ENCODE results near the gene VIPR2. TPM values are rescaled to one million over a fixed set of nuclear protein-coding genes. Genes with fewer than 3 reads are reported as not detected.

The VIPR2 gene
- total RNA-seq: not detected in 2 replicates

GRCh38 chr7:159144758-159145489 is at the start of gene VIPR2:
VIPR2 (minus strand) TSS chr7:159144867; CDS start chr7:159144771, 96 bp downstream.
- Mint-ChIP-seq H3K4me1 (peaks cover 4% of the 10 kb centered on the region), H3K27ac (no peak within 1 kb of the TSS), H3K27me3 (peaks cover 12% of the 10 kb centered on the region), H3K9me3 (no peaks in the 10 kb centered on the region), H3K36me3 (ENCODE audit: low read depth) (no peaks in the 10 kb centered on the region), H3K4me3 (no peak within 1 kb of the TSS)
- ChIA-PET POLR2A (no interaction called here), CTCF (no interaction called here)
- ATAC-seq (ENCODE audit: low read depth): no peak
- TF ChIP-seq CTCF (IDR thresholded peaks at IDR 0.05): no peak
- intact Hi-C loops (cut with micrococcal nuclease): no loop called here
- no peak for DNase-seq

- ChIA-PET CTCF (no interaction called here), POLR2A (no interaction called here)
- no peak overlapping the region for H3K27ac Mint-ChIP-seq
- no peak for TF ChIP-seq CTCF (IDR thresholded peaks at IDR 0.05)
- no peak overlapping the region for H3K4me3 Mint-ChIP-seq
- H3K36me3 Mint-ChIP-seq (ENCODE audit: low read depth): no peaks in the 10 kb centered on the region
- H3K27me3 Mint-ChIP-seq: no peaks in the 10 kb centered on the region
- DNase-seq (no peak), ATAC-seq (ENCODE audit: low read depth) (no peak)
- H3K9me3 Mint-ChIP-seq: no peaks in the 10 kb centered on the region
- intact Hi-C loops (cut with micrococcal nuclease): no loop called here
- H3K4me1 Mint-ChIP-seq: peaks cover 11% of the 10 kb centered on the region
Measured at GRCh38 chr7:159193543-159194090, 49.0 kb upstream of the VIPR2 start.

GRCh38 chr7:159192725-159193453 is 48.2 kb upstream of the VIPR2 start:
- no peak overlapping the region for H3K4me3 Mint-ChIP-seq
- no peak for ATAC-seq (ENCODE audit: low read depth)
- H3K4me1 Mint-ChIP-seq: peaks cover 9% of the 10 kb centered on the region
- ChIA-PET CTCF (no interaction called here), POLR2A (no interaction called here)
- no peaks in the 10 kb centered on the region for H3K9me3 Mint-ChIP-seq
- no peaks in the 10 kb centered on the region for H3K36me3 Mint-ChIP-seq (ENCODE audit: low read depth)
- no peaks in the 10 kb centered on the region for H3K27me3 Mint-ChIP-seq
- H3K27ac Mint-ChIP-seq: no peak overlapping the region
- DNase-seq: no peak
- TF ChIP-seq CTCF (IDR thresholded peaks at IDR 0.05): no peak
- intact Hi-C loops (cut with micrococcal nuclease): no loop called here

GRCh38 chr7:159192013-159192412 is 47.3 kb upstream of the VIPR2 start:
- ATAC-seq (ENCODE audit: low read depth) (no peak), DNase-seq (no peak)
- Mint-ChIP-seq H3K4me1 (peaks cover 2% of the 10 kb centered on the region), H3K27ac (no peak overlapping the region), H3K27me3 (no peaks in the 10 kb centered on the region), H3K9me3 (no peaks in the 10 kb centered on the region), H3K36me3 (ENCODE audit: low read depth) (no peaks in the 10 kb centered on the region), H3K4me3 (no peak overlapping the region)
- ChIA-PET CTCF (no interaction called here), POLR2A (no interaction called here)
- no peak for TF ChIP-seq CTCF (IDR thresholded peaks at IDR 0.05)
- intact Hi-C loops (cut with micrococcal nuclease): no loop called here

- POLR2A ChIA-PET: no interaction called here
- no peak overlapping the region for H3K27ac Mint-ChIP-seq
- no peak overlapping the region for H3K4me3 Mint-ChIP-seq
- H3K27me3 Mint-ChIP-seq: peaks cover 3% of the 10 kb centered on the region
- DNase-seq: no peak
- CTCF ChIA-PET: no interaction called here
- H3K9me3 Mint-ChIP-seq: peaks cover 4% of the 10 kb centered on the region
- intact Hi-C loops (cut with micrococcal nuclease): no loop called here
- no peak for TF ChIP-seq CTCF (IDR thresholded peaks at IDR 0.05)
- no peaks in the 10 kb centered on the region for H3K36me3 Mint-ChIP-seq (ENCODE audit: low read depth)
- H3K4me1 Mint-ChIP-seq: no peaks in the 10 kb centered on the region
- no peak for ATAC-seq (ENCODE audit: low read depth)
Measured at GRCh38 chr7:159191236-159191635, 46.6 kb upstream of the VIPR2 start.
